HCEC 1CT (cell line): Measurements from ENCODE around the gene CACNA1H.
"Not testable (repeated sequence)": the region's sequence is repeated elsewhere in the genome, so short reads cannot be mapped to it uniquely, and the experiment has no call there.

Experiments
- DNase-seq: peaks from one replicate; pipeline ENCODE4 v3.0.0-alpha.2; 2017

Gene CACNA1H

DNA sequence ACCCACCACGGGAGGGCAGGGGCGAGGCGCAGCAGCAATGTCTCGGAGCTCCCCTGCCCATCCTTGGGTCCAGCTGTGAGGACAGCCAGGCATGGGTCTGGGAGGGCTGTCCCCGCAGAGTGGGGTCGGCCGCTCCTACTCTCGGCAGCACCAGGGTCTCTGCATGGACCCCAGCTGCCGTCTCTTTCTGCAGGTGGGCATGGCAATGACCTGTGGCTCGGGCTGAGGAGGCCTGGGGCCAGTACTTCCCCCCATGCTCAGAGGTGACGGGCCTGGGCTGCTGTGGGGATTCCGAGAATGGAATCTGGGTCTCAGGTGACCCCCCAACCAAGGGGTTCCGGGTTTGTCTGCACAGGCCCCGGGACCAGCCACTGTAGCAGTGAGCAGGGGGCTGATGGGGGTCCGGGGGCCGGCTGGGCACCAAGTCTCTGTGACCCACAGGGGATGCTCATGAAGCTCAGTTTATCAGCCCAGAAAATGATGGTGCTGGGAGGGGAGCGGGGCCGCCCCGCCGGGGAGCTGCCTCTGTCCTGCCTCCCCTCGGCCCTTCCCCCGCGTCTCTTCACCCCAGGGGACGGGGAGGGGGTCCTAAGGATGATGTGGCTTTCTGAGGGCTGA is 23.5 kb downstream of the CACNA1H start:
- no peak for DNase-seq

DNA sequence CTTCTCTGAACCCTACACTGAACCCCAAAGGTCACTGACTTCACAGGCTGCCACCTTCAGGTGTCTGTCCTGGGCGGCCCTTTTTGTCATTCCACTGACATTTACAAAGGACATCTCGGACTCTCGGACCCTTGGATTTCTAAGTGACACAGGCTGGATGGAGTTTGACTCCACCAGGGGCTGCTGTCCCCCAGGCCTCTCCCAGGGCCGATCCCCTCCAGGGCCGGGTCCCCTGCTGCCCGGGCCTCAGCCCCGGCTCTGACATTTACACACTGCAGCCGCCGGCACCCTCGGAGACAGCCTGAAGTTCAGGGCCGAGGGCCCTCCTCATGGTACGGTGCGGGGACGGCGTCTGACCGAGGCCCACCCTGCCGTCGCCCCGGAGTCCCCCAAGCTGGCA is 24.1 kb downstream of the CACNA1H start:
- DNase-seq: no peak

- no peak for DNase-seq
These were observed 24.8 kb downstream of the CACNA1H start for GRCh38 chr16:1177750-1178149.

DNA sequence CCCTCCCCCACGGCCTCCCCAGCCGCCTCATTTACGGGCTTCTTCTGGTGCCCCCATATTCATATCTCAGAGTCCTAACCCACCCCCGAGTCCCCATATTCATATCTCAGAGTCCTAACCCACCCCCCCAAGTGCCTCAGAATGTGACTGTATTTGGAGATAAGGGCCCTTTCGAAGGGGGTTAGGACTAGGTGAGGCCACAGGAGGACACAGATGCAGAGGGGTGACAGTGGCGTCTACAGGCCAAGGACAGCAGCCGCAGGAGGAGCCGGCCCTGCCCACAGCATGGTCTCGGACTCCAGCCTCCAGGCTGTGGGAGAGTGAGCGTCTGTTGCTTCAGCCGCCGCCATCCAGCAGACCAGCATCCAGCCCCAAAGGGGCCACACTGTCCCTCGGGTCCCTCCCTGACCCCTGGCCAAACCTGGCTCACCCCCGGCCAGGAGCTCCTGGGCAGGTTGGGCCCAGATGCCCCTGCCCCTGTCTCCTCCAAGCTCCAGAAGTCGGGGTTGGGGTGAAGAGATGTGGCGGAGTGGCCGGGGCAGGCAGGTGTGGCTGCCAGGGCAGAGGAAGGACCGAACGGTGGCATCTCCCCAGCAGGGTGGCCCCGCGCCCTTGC is 25.5 kb downstream of the CACNA1H start:
- DNase-seq: no peak

DNA sequence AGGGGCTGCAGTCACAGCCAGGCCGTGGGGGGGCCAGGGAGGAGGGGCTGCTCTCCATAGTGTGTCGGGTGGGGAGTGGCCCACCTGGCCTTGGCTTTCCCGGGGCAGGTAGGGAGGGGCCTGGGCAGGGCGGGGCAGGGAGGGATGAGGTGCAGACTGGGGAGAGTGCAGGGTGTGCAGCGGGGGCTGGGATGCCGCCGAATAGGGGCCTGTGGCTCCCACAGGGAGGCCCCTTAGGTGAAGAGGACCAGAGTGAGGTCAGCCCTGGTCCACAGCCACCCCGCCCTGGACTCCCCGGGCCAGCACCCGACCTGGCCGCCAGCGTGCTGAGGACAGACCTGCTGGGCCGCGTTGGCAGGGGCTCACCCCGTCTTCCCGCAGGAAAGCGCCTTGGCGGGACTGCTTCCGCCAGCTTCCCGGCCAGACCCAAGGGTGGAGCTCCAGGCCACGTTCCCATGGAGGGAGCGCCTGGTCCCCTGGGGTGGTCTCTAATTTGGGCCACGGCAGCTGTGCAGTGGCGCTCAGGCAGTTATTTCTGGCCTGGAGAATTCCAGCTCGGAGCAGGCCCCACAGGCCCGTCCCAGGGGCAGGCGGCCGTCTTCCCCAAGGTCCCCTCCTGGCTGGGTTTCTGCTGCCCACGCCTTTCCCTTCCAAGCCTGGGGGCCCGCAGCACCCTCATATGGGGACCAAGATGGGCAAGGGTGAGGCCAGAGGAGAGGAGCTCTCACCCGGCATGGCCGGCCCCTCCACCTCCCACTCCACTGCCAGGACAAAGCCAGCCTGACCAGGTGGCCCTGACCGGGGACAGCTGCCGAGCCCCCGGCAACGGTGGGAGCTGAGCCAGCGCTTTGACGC is 27.9 kb downstream of the CACNA1H start:
- no peak for DNase-seq

DNA sequence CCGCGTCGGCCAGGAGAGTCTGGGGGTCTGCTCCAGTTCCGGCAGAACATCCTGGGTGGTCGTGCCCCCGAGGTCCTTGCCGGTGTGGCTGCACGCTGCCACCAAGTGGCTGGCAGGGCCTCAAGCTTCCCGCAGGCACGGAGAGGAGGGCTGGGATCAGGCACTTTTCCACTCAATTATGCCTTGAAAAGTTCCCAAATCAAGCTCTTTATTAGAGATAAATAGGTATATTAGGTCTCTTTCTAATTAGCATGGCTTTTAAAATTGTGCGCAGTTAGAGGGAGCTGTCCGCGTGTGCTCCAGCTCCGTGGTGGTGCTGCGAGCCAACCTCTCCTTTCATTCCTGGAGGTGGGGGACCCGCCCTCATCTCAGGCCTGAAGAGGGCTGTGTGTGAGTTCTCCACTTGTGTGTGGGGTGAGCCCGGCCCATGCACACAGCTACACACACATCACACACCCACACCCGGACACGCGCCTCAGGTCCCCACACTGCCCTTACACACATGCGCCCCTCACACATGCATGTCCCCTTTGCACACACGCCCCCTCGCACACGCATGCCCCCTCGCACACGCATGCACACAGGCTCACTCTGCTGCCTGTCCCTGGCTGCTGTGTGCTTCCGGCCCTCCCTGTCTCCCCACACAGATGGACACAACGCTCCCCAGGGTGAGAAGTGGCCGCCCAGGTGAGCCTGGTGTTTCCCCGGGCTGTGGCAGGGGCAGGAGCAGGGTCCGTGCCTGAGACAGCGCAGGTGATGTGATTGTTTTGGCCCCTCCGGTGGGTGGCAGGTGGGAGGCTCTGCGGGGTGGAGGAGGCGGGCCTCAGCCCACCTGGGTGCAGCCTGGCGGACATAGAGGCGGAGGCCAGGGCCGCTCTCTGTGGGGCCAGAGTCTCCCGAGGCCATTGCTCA is 28.8 kb downstream of the CACNA1H start:
- no peak for DNase-seq

- DNase-seq: peak; percentile 63
These were observed 29.4 kb downstream of the CACNA1H start for GRCh38 chr16:1182316-1182671.

DNA sequence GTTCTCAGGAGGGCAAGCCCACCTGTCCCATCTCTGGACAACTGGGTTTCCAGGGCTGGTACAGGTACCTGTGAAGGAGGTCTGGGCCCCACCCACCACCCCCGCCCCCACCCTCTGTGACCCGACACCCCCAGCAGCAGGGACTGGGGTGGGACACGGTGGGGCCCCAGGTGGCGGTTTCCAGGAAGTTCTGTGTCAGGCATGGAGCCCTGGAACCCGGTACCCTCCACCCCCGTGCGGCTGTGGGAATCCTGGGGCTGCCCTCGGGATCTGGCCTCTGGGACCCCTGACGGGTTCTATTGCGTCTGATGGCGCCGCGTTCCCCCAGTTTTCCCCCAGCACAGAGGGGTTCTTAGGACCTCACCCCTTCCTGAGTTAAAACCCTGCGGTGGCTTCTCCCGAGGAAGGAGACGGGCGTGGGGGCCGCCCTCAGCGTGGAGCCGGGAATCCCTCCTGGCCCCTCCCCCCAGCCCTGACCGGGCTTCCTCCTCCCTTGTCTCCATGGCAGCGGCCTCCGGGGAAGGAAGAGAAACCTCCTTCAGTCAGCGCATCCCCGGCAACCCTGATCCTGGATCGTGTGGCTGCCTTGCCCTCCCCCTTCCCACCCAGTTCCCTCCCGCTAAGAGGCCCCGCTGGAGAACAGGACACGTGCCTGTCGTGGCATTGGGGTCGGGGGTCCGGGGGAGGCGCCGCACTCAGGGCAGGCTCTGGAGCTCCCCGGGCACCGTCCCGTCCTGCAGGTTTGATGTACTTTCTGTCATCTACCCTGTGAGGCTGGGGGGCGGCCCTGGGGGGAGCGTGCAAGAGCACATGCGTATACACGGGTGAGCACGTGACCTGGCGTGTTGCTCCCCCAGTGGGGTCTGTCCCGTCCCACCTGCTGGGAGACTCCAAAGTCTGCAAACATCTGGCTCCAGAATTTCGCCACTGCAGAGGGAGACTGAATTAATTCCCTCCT is 30.3 kb downstream of the CACNA1H start:
- DNase-seq: peak; percentile 35

- no peak for DNase-seq
These were observed 31.4 kb downstream of the CACNA1H start for GRCh38 chr16:1184156-1184868.

DNA sequence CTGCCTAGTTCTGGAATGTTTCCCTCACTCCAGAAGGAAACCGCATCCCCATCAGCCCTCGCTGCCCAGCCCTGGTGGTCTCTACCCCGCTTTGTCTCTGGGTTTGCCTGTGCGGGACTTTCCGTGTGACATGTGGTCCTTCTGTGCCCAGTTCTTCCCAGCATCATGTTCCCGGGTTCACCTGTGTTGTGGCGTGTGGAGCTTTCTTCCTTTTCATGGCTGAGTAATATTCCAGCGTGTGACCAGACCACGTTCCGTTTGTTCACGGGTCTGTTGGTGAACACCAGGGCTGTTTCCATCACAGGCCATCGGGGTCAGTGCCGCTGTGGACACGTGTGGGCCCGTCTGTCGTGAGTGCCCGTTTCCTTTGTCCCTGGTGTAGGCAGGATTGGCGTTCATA is 32.1 kb downstream of the CACNA1H start:
- no peak for DNase-seq

DNA sequence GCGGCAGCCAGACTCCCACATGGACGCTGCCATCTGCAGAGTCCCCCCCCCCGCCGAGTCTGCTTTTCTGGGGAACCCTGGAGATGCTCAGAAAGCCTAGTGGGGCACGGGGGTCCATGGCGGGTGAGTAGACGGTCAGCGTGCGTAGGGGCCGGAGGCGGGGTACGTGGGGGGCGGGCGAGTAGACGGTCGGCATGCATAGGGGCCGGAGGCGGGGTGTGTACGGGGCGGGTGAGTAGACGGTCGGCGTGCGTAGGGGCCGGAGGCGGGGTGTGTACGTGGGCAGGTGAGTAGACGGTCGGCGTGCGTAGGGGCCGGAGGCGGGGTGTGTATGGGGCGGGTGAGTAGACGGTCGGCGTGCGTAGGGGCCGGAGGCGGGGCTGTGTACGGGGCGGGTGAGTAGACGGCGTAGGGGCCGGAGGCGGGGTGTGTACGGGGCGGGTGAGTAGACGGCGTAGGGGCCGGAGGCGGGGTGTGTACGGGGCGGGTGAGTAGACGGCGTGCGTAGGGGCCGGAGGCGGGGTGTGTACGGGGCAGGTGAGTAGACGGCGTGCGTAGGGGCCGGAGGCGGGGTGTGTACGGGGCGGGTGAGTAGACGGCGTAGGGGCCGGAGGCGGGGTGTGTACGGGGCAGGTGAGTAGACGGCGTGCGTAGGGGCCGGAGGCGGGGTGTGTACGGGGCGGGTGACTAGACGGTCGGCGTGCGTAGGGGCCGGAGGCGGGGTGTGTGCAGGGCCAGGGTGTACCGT is 32.7 kb downstream of the CACNA1H start:
- DNase-seq: not testable (repeated sequence)

- no peak for DNase-seq
These were observed 35.7 kb downstream of the CACNA1H start for GRCh38 chr16:1188432-1189189.

- no peak for DNase-seq
These were observed 36.5 kb downstream of the CACNA1H start for GRCh38 chr16:1189455-1189854.

DNA sequence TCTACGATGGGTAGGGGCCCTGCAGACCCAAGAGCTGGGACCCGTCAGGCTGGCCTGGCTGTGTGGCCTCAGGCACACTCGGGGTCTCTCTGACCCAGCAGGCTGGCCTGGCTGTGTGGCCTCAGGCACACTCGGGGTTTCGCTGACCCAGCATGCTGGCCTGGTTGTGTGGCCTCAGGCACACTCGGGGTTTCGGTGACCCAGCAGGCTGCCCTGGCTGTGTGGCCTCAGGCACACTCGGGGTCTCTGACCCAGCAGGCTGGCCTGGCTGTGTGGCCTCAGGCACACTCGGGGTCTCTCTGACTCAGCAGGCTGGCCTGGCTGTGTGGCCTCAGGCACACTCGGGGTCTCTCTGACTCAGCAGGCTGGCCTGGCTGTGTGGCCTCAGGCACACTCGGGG is 37.9 kb downstream of the CACNA1H start:
- DNase-seq: not testable (repeated sequence)

DNA sequence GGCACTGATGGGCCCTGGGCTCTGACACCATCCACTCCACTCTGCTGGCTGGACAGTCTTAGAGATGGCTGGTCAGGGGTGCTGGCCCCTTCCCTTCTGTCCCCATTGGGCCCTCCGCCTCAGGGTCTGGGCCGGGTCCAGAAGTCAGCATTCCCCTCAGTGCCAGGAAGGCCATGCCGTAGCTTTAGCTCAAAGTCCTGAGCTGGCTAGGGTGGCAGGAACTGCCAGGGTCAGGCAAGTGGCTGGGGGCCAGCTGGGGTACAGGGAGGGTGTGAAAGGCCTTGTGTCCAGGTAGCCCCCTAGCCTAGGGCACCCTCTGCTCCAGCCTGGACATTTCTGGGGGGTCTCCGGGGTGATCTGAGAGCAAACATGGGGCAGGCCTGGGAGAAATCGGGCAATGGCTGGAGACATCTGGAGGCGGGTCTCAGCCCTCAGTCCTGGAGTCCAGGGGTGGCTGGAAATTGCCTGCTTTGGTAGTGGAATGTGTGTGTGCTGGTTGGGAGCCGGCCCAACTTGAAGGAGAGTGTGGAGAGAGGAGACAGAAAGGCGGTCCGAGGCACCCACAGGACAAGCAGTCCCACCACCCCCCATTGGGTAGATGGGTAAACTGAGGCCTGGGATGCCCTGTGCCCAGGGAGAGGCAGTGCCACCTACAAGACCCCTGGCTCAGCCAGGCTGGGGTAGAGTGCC is 39.6 kb downstream of the CACNA1H start:
- no peak for DNase-seq

DNA sequence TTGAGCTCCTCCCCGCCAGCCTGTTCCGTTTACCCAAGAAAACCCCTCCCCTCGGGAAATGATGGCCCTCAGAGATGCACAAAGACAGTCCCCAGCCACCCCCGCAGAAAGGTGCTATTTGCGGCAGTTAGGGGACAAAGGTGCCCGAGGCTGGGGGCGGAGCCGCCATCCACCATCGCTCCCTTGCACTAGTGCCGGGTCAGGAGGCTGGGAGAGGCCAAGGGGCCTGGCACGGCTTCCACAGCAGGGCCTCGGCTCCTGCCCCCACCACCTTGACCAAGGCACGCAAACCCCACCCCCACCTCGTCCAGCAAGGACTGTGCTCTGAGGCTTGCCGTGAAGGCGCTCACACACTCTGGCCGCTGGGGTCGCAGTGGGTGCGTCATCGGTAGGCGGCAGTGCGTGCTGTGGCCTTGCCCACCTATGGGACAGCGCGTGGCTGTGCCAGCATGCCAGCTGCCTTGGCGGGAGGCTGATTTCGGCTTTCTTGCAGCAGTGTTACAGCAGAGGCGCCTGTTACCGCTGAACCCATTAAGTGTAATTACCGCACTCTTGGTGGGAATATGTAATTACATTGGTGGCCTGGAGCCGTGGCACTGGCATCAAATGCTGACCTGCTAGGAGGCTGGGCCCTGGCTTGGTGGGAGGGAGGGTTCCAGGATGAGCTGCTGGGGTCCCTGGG is 40.4 kb downstream of the CACNA1H start:
- no peak for DNase-seq

GRCh38 chr16:1193825-1194581 is 41.1 kb downstream of the CACNA1H start:
- DNase-seq: no peak
